CD8-positive, alpha-beta memory T cell (primary cell): Measurements from ENCODE around the gene PAQR4. TPM values are rescaled to one million over a fixed set of nuclear protein-coding genes. Genes with fewer than 3 reads are reported as not detected.
A peak's percentile ranks its signal among the peaks of the same experiment; 100 is the strongest.
"Not testable (repeated sequence)": the region's sequence is repeated elsewhere in the genome, so short reads cannot be mapped to it uniquely, and the experiment has no call there.

Experiments used
- CTCF ChIA-PET: fragments of 350-600 bp; sonication (Branson Sonifier 250); formaldehyde crosslinking; loops from one replicate; lab custom pipeline; 2021; ENCODE audit warnings: antibody characterized with exemption; lab: Charles Lee
- POLR2A ChIA-PET: fragments of 350-600 bp; sonication (Branson Sonifier 250); formaldehyde crosslinking; loops from one replicate; lab custom pipeline; 2021; ENCODE audit warnings: antibody characterized with exemption; lab: Charles Lee
- DNase-seq, 5 donors: peaks; one replicate each; pipeline versions ENCODE4 v3.0.0 to v3.0.0-alpha.2; 2020 to 2022; ENCODE audit warnings: mixed read lengths in 1 of 5
- H3K27ac ChIP-seq: one replicate; pipeline ENCODE4 v1.7.0; 2013; ENCODE audit warnings: low read depth, mild to moderate bottlenecking, low read length, moderate library complexity
- H3K27me3 ChIP-seq: 2 replicates; pipeline ENCODE4 v1.7.0; 2013; ENCODE audit warnings: low read length, mild to moderate bottlenecking; ENCODE audit not compliant: insufficient read depth, poor library complexity, severe bottlenecking
- H3K36me3 ChIP-seq: 2 replicates; pipeline ENCODE4 v1.7.0; 2013; ENCODE audit warnings: mild to moderate bottlenecking, low read length, moderate library complexity; ENCODE audit not compliant: insufficient read depth
- H3K4me1 ChIP-seq: 2 replicates; pipeline ENCODE4 v1.7.0; 2013; ENCODE audit warnings: mild to moderate bottlenecking, low read length, moderate library complexity; ENCODE audit not compliant: insufficient read depth
- H3K4me3 ChIP-seq: 2 replicates; pipeline ENCODE4 v1.7.0; 2013; ENCODE audit warnings: mild to moderate bottlenecking, low read length
- H3K9me3 ChIP-seq: 2 replicates; pipeline ENCODE4 v1.7.0; 2013; ENCODE audit warnings: mild to moderate bottlenecking, low read length
- H3K27ac Mint-ChIP-seq, 8 donors: one replicate each; pipeline ENCODE4 v1.8.0; 2020 to 2021; ENCODE audit warnings: mixed read lengths in 8 of 8, mild to moderate bottlenecking in 6 of 8, inconsistent platforms in 3 of 8, moderate library complexity in 3 of 8
- H3K27me3 Mint-ChIP-seq, 2 donors: one replicate each; pipeline ENCODE4 v1.8.0; 2020 to 2021; ENCODE audit warnings: mixed read lengths in 2 of 2, mild to moderate bottlenecking in 1 of 2, moderate library complexity in 1 of 2
- H3K36me3 Mint-ChIP-seq, 3 donors: one replicate each; pipeline ENCODE4 v1.8.0; 2020 to 2021; ENCODE audit warnings: mixed read lengths in 3 of 3, inconsistent platforms in 1 of 3, mild to moderate bottlenecking in 1 of 3
- H3K4me1 Mint-ChIP-seq, 3 donors: one replicate each; pipeline ENCODE4 v1.8.0; 2020 to 2021; ENCODE audit warnings: mixed read lengths in 3 of 3, inconsistent platforms in 1 of 3, mild to moderate bottlenecking in 1 of 3
- H3K4me3 Mint-ChIP-seq, 7 donors: one replicate each; pipeline ENCODE4 v1.8.0; 2020 to 2021; ENCODE audit warnings: mixed read lengths in 7 of 7, mild to moderate bottlenecking in 6 of 7, moderate library complexity in 4 of 7, inconsistent platforms in 2 of 7
- H3K9me3 Mint-ChIP-seq, 5 donors: one replicate each; pipeline ENCODE4 v1.8.0; 2020 to 2022; ENCODE audit warnings: mixed read lengths in 5 of 5, mild to moderate bottlenecking in 3 of 5, moderate library complexity in 2 of 5, inconsistent platforms in 1 of 5
- polyA plus RNA-seq: library from polyadenylated mRNA; unstranded; fragments of 300-500 nt; fragmentation: Illumina TruSeq; gene quantifications from one replicate; pipeline ENCODE4 v1.2.3, GENCODE V29; 2021
- total RNA-seq, 2 experiments: library from RNA; stranded (reverse); gene quantifications; one replicate each; pipeline ENCODE4 v1.2.3, GENCODE V29; 2021

The PAQR4 gene
- total and polyA plus RNA-seq, 3 experiments from 2014 or later = 1.5 to 39.0 (median 38.7) TPM

GRCh38 chr16:2927010-2927646, 42.0 kb upstream of the PAQR4 start:
- H3K36me3 Mint-ChIP-seq = peaks cover 0 to 27% (median 2%) of the 10 kb centered on the region in 3 donors
- ChIA-PET POLR2A (interaction anchor here (0.5 kb wide), 1 partner anchor 52 kb away, joined by 4 read pairs; no protein-coding TSS in a partner anchor), CTCF (interaction anchor here (0.6 to 1.5 kb wide), 19 partner anchors 10 to 254 kb away, joined by 3 to 11 read pairs (median 4); partner anchors contain the start of genes FLYWCH1 and FLYWCH2)
- peak; percentile 75 to 92 (median 82) for DNase-seq
- Histone ChIP-seq H3K27me3 (no peaks in the 10 kb centered on the region), H3K4me1 (peaks cover 8% of the 10 kb centered on the region), H3K36me3 (peaks cover 4% of the 10 kb centered on the region), H3K27ac (no peak overlapping the region), H3K4me3 (no peak overlapping the region), H3K9me3 (no peaks in the 10 kb centered on the region)
- peak overlapping the region in 5 of 7 donors; percentile 2 to 33 (median 20) for H3K4me3 Mint-ChIP-seq
- H3K27me3 Mint-ChIP-seq = no peaks in the 10 kb centered on the region
- H3K4me1 Mint-ChIP-seq = peaks cover 12 to 14% (median 14%) of the 10 kb centered on the region in 3 donors
- H3K9me3 Mint-ChIP-seq = no peaks in the 10 kb centered on the region
- peak overlapping the region; percentile 0 to 73 (median 26) for H3K27ac Mint-ChIP-seq

GRCh38 chr16:2928151-2928550, 41.0 kb upstream of the PAQR4 start:
- DNase-seq, H3K4me3 Mint-ChIP-seq, H3K4me3 ChIP-seq, H3K27ac ChIP-seq, H3K9me3 Mint-ChIP-seq, H3K4me1 ChIP-seq, H3K36me3 ChIP-seq, H3K9me3 ChIP-seq, H3K27me3 ChIP-seq, POLR2A ChIA-PET, H3K27me3 Mint-ChIP-seq: not testable (repeated sequence)
- Mint-ChIP-seq H3K36me3 (peaks cover 0 to 28% (median 0%) of the 10 kb centered on the region in 3 donors), H3K4me1 (peaks cover 12 to 14% (median 14%) of the 10 kb centered on the region in 3 donors), H3K27ac (peak overlapping the region in 1 of 8 donors; percentile 29)
- CTCF ChIA-PET = interaction anchor here (1.5 kb wide), 1 partner anchor 49 kb away, joined by 6 read pairs; no protein-coding TSS in a partner anchor

DNA sequence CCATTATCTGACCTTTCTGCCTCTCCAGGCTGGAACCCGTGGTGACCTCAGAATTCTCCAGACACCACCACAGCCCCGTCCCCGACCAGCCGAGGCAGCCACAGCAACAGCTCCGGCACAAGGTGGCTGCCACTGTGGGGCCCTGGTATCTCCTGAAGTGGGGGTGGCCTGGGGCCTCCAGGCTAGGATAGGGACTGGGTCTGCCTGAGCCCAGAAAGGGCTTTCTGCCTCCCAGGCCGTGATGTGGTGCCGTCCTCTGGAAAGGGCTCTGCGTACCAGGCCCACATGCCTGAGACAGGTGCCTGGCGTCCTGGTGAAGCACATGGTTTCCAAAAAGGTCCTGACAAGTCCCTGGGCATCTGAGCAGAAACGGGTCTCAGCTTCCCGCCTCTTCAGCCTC, 40.4 kb upstream of the PAQR4 start:
- no peaks in the 10 kb centered on the region for H3K27me3 ChIP-seq
- H3K36me3 Mint-ChIP-seq = peaks cover 0 to 29% (median 0%) of the 10 kb centered on the region in 3 donors
- H3K4me1 Mint-ChIP-seq = peaks cover 12 to 14% (median 14%) of the 10 kb centered on the region in 3 donors
- ChIA-PET POLR2A (no interaction called here), CTCF (no interaction called here)
- no peak overlapping the region for H3K4me3 Mint-ChIP-seq
- H3K36me3 ChIP-seq = peaks cover 4% of the 10 kb centered on the region
- H3K4me1 ChIP-seq = peaks cover 8% of the 10 kb centered on the region
- no peaks in the 10 kb centered on the region for H3K27me3 Mint-ChIP-seq
- no peaks in the 10 kb centered on the region for H3K9me3 ChIP-seq
- no peak for DNase-seq
- no peaks in the 10 kb centered on the region for H3K9me3 Mint-ChIP-seq
- H3K27ac ChIP-seq = no peak overlapping the region
- H3K4me3 ChIP-seq = no peak overlapping the region
- H3K27ac Mint-ChIP-seq = peak overlapping the region in 1 of 8 donors; percentile 18

GRCh38 chr16:2929693-2930092, 39.5 kb upstream of the PAQR4 start:
- CTCF ChIA-PET = no interaction called here
- peaks cover 12 to 14% (median 14%) of the 10 kb centered on the region in 3 donors for H3K4me1 Mint-ChIP-seq

GRCh38 chr16:2930236-2930635, 38.9 kb upstream of the PAQR4 start:
- Histone ChIP-seq H3K4me3 (no peak overlapping the region), H3K4me1 (peaks cover 8% of the 10 kb centered on the region), H3K27me3 (no peaks in the 10 kb centered on the region), H3K9me3 (no peaks in the 10 kb centered on the region), H3K36me3 (peaks cover 4% of the 10 kb centered on the region), H3K27ac (no peak overlapping the region)
- ChIA-PET CTCF (no interaction called here), POLR2A (no interaction called here)
- Mint-ChIP-seq H3K4me1 (peaks cover 12 to 14% (median 14%) of the 10 kb centered on the region in 3 donors), H3K27ac (peak overlapping the region in 1 of 8 donors; percentile 21), H3K36me3 (peaks cover 4 to 41% (median 8%) of the 10 kb centered on the region in 3 donors), H3K9me3 (no peaks in the 10 kb centered on the region), H3K27me3 (no peaks in the 10 kb centered on the region), H3K4me3 (no peak overlapping the region)
- DNase-seq = no peak

More at GRCh38 chr16:2929693-2930092, 39.5 kb upstream of the PAQR4 start:
- H3K4me1 ChIP-seq = peaks cover 8% of the 10 kb centered on the region
- H3K27ac Mint-ChIP-seq = no peak overlapping the region
- H3K27me3 ChIP-seq = no peaks in the 10 kb centered on the region
- no peaks in the 10 kb centered on the region for H3K9me3 ChIP-seq
- POLR2A ChIA-PET = no interaction called here
- no peak overlapping the region for H3K27ac ChIP-seq
- H3K4me3 Mint-ChIP-seq = no peak overlapping the region
- no peaks in the 10 kb centered on the region for H3K27me3 Mint-ChIP-seq
- H3K36me3 Mint-ChIP-seq = peaks cover 4 to 38% (median 8%) of the 10 kb centered on the region in 3 donors
- DNase-seq = no peak
- H3K9me3 Mint-ChIP-seq = no peaks in the 10 kb centered on the region
- H3K36me3 ChIP-seq = peaks cover 4% of the 10 kb centered on the region
- no peak overlapping the region for H3K4me3 ChIP-seq

DNA sequence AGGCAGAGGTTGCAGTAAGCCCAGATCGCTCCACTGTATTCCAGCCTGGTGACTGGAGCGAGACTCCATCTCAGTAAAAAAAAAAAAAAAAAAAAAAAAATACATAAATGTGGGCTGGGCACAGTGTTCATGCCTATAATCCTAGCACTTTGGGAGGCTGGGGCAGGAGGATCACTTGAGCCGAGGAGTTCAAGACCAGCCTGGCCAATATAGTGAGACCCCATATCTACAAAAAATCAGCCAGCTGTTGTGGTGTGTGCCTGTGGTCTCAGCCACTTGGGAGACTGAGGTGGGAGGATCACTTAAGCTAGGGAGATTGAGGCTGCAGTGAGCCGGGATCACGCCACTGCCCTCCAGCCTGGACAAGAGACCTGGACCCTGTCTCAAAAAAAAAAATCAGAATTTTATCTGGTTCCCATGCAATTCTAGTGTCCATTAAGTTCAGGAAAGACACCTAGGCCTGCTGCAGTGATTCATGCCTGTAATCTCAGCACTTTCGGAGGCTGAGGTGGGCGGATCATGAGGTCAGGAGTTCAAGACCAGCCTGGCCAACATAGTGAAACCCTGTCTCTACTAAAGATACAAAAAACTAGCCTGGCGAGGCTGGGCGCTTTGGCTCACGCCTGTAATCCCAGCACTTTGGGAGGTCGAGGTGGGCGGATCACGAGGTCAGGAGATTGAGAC, 37.8 kb upstream of the PAQR4 start:
- not testable (repeated sequence) for DNase-seq, H3K4me3 Mint-ChIP-seq, H3K4me1 ChIP-seq, H3K27ac ChIP-seq, H3K27me3 Mint-ChIP-seq, H3K27me3 ChIP-seq, H3K9me3 Mint-ChIP-seq, H3K4me3 ChIP-seq, H3K4me1 Mint-ChIP-seq, H3K36me3 ChIP-seq, H3K9me3 ChIP-seq
- H3K36me3 Mint-ChIP-seq = peaks cover 4 to 50% (median 8%) of the 10 kb centered on the region in 3 donors
- POLR2A ChIA-PET = interaction anchor here (0.7 kb wide), 1 partner anchor 118 kb away, joined by 5 read pairs; no protein-coding TSS in a partner anchor
- CTCF ChIA-PET = interaction anchor here (1.1 kb wide), 1 partner anchor 28 kb away, joined by 3 read pairs; no protein-coding TSS in a partner anchor
- peak overlapping the region in 1 of 8 donors; percentile 88 for H3K27ac Mint-ChIP-seq

GRCh38 chr16:2933136-2933535, 36.0 kb upstream of the PAQR4 start:
- POLR2A ChIA-PET = interaction anchor here (0.6 kb wide), 1 partner anchor 53 kb away, joined by 3 read pairs; no protein-coding TSS in a partner anchor
- H3K9me3 ChIP-seq = no peaks in the 10 kb centered on the region
- no peaks in the 10 kb centered on the region for H3K27me3 ChIP-seq
- Mint-ChIP-seq H3K27me3 (no peaks in the 10 kb centered on the region), H3K27ac (no peak overlapping the region), H3K9me3 (no peaks in the 10 kb centered on the region), H3K4me3 (no peak overlapping the region), H3K36me3 (peaks cover 4 to 64% (median 8%) of the 10 kb centered on the region in 3 donors), H3K4me1 (no peaks in the 10 kb centered on the region)
- no peak for DNase-seq
- no peaks in the 10 kb centered on the region for H3K4me1 ChIP-seq
- H3K27ac ChIP-seq = no peak overlapping the region
- no peak overlapping the region for H3K4me3 ChIP-seq
- CTCF ChIA-PET = no interaction called here
- peaks cover 9% of the 10 kb centered on the region for H3K36me3 ChIP-seq

GRCh38 chr16:2933701-2934100, 35.4 kb upstream of the PAQR4 start:
- H3K9me3 ChIP-seq = no peaks in the 10 kb centered on the region
- Mint-ChIP-seq H3K27me3 (no peaks in the 10 kb centered on the region), H3K9me3 (no peaks in the 10 kb centered on the region), H3K36me3 (peaks cover 4 to 64% (median 8%) of the 10 kb centered on the region in 3 donors), H3K4me1 (no peaks in the 10 kb centered on the region), H3K4me3 (no peak overlapping the region), H3K27ac (no peak overlapping the region)
- ChIA-PET POLR2A (no interaction called here), CTCF (no interaction called here)
- H3K4me1 ChIP-seq = no peaks in the 10 kb centered on the region
- no peak overlapping the region for H3K4me3 ChIP-seq
- H3K27me3 ChIP-seq = no peaks in the 10 kb centered on the region
- H3K36me3 ChIP-seq = peaks cover 9% of the 10 kb centered on the region
- no peak for DNase-seq
- H3K27ac ChIP-seq = no peak overlapping the region
